HG03521 (cell line): ENCODE measurements around the gene ZBTB38.

Source experiments
- ATAC-seq: cut with Tn5 transposase; IDR thresholded peaks from one replicate; pipeline ENCODE4 v1.9.1; 2021; ENCODE audit warnings: mild to moderate bottlenecking, moderate library complexity; ENCODE audit not compliant: unreplicated experiment

Gene ZBTB38

DNA sequence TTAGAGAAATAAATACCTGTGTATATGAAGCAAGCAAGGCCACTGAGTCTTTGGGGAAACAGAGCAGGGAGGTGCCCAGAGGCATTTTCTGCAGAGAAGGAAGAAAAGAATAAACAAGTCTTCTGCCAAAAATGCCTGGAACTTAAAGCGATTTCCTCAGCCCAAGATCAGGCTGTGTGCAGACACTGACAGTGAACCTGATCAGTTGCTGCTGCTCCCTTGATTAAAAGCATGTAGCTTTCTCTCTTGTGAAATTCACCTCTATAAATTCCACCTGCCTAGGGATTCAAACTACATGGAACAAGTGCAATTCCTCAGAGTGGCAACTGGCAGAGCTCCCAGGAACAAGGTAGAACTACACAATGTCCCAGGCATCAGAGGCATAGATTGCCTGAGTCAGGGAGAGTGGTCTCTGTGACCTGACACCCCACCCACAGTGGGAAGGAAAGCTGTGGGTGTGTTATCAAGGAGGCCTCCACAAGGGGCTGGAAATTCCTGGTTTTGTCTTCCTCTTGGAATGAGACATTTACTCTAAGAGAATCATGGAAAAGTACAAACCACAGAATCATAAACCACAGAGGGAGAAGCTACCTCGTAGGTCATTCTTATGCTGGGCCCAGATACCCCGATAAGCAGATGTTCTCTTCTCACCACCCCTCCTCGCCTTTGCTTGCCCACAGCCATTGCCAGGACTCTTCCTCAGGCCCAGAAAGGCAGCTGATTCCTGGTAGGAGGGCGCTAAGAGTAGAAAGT is 1.8 kb upstream of the ZBTB38 start:
- no peak for ATAC-seq

DNA sequence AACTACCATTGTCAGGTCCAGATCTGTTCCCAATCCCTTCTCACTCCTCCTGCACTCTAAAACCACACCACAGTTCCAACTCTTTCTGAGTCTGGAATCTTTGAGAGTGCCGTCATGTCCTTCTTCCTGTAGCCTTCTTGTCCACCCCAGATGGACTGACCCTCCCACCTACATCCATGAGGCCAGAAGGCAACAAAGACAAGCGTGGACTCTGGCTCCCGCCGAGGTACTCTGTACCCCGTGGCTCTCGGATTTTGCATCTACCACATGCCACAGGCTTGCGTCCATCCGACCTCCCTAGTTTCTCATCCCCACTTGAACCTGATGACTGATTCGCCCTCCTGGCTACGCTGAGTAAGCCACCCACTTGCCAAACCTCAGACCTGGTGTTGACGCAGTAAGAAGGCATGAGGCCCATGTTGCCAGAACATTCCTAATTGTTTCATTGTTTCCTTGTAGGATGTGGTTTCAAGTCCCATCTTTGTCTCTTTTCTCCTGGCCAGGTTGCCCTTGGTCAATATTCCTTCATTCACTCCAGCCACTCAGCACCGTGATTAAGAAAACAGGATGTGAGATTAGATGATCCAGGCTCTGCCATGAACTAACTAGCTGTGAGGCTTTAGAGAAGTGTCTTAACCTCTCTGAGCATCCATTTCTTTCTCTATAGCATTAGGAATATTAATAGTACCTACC is 1.1 kb upstream of the ZBTB38 start:
- ATAC-seq: no peak

DNA sequence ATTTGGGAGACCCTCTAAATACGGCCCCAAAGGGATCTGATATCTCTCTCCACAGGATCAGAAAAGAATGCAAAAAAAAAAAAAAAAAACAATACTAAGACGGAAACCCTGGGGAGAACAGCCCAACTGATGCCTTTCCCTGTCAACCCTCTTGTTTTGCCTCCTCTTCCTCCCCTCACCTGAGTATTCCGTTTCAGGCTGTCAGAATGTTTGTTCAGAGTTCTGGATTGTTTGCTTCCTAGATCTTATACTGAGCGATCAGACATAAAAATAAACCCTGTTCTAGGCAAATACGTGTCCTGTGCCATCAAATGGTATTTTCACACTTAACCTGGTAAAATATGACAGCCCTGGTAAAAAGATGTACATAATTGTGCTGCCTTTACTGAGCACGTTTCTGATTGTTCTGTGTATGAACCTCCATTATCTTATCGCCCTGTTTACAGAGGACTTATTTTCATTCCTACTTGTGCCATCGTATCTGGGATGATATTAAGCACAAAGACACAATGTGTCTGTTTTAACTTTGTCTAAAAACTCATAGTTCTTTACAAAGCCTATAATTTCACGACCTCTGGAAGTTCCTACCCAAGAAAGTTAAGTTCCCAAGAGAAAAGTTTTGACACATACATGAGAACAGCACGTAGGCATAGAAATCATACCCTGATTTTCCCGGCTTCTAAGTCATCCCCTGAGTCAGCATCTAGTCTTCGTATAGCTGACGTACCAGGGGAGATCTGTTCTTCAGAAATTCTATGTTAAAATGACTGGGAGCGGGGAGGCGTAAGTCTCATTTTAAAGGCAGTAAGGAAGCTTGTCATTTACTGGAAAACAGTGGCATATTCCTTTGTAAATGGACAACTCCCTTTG is 856 bp downstream of the ZBTB38 start:
- no peak for ATAC-seq

DNA sequence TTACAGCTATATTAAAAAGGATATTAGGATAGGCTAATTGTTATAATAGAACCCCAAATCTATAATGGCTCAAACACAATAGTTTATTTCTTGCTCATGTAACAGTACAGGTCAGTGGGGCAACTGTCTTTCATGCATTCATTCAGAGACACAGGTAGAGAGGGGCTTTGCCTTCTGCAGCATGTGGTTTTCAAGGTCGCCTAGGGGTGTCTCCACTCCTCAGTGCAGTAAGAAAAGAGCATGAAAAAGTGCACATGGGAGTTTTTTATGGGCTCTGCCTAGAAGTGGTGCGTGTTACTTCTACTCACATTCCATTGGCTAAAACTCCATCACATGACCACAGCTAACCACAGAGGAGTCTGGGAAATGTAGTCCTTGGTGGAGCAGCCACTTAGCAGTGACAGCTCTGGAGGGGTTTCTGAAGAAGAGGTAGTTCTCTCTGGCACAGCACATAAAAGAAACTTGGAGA is 1.8 kb downstream of the ZBTB38 start:
- ATAC-seq: peak; percentile 87

DNA sequence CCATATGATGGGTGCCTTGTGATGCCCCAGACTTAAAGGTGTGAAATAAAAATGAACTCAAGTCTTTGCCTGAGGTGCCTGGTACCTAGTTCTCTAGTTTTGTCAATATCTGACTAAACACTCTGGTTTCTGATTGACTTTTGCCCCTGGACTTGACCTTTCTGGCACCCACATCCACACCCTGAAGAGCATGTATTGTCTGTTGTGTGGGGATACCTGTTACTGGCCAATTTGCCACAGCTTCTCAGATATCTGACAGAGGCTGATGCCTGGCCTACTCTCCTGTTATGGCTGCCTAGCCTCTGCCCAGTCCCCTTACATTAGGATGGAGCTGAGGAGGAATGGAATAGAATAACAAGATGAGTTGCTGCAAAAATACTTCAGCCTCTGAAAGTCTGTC is 3.6 kb downstream of the ZBTB38 start:
- no peak for ATAC-seq

DNA sequence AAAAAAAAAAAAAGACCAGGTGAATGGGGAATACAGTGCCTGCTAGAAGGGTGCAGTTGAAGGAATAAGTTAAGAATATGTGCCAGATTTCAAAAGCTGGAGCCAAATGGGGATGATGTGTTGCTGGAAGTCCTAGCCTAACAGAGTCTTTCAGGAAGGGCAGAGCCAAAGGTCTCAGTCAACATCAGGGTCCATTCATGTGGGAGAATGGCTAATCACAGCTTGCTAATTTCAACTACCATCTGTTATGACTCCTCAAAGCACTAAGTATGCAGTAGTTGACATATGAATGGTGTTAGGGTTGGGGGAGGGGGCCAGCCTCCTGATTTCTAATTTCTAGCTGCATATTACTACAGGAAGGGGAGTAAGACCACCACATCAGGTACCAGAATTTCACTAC is 4.4 kb downstream of the ZBTB38 start:
- no peak for ATAC-seq

DNA sequence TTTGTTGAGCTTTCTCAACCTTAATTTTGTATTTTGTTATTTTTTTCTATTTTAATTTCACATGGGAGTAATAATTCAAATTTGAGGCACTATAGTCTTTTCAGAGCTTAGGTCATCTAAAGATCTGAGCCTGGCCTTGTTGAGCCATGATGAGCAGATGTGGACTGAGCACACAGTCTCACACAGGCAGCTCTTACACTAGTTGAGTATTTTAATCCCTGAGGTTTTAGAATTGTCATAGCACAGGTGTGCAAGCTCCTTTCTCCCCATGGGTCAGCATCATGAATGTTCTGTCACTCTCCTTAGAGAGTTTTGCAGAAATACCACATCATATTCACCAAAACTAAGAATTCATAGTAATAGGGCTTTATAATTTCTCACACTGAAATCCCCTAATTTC is 4.9 kb downstream of the ZBTB38 start:
- no peak for ATAC-seq

DNA sequence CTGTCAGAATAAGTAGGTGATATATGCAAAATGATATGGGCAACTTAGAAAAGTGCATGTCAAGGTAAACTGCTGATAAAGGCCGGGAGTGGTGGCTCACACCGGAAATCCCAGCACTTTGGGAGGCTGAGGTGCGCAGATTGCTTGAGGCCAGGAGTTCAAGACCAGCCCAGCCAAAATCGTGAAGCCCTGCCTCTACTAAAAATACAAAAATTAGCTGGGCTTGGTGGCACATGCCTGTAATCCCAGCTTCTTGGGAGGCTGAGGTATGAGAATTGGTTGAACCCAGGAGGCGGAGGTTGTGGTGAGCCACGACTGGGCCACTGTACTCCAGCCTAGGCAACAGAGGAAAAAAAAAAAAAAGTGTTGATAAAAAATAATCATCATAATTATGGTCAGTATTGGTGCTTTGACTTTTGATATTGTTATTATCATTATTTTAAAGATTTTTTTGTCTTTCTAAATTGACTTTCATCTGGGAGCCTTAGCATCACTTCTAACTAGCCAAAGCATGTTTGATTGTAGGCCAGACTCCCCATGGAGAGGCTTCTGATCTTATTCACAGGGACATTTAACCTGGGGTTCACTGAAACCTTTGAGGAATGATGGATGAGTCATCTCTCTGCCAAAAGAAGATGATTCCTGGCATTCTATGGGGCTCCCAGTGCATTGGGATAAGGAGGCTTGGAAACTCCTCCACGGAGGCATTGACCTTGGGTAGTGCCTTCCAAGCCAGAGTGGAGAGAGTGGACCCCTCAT is 5.6 kb downstream of the ZBTB38 start:
- ATAC-seq: no peak

DNA sequence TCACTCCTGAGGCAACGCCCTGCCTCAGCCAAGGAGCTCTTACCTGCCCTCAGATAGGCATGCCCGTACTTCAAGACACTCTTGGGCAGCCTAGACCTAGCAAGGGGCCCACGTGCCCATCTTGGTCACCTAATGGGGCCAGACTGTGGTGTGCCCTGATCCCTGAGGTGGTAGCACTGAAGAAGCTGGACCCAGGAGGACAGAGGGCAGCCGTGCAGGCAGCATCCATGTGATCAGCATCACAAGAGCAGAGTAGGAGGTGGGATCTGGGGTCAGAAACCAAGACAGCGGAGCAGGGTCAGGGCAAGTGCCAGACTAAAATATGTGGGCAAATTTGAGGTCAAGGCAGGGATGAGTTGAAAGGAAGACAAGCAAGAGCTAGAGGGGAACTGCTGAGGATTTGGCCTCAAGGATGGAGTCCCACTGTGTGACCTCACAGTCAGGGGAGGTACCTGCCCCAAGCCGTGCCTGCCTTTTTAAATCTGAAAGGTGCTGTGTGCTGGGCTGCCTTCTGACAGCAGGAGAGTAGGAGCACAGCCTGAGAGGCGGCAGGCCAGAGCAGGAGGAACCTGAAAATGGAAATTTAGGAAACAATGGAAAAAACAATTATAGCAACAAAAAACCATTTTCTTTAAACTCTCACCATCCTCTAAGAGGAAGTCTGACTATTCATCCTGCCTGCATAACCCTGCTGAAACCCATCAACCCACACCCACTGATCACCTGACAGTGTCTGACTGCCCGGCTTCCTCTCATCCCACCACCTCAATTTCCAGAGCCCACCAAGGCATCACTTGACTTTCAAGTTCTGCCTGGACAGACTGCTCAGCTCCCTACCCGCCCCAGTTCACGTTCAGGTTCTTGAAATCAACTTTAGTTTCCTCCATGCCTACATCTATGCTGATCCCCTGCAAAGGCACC is 7.3 kb downstream of the ZBTB38 start:
- no peak for ATAC-seq

DNA sequence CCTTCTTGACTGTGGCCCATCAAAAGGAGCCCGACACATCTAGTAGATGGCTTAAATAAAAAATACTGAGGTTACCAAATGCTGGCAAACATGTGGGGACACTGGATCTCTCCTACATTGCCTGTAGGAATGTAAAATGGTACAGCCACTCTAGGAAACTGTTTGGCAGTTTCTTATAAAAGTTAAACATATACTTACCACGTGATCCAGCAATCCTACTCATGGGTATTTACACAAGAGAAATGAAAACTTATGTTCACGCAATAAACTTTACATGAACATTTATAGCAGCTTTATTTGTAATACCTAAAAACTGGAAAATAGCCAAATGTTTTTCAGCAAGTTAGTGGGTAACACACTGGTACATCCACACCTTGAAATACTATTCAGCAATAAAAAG is 9.1 kb downstream of the ZBTB38 start:
- no peak for ATAC-seq

DNA sequence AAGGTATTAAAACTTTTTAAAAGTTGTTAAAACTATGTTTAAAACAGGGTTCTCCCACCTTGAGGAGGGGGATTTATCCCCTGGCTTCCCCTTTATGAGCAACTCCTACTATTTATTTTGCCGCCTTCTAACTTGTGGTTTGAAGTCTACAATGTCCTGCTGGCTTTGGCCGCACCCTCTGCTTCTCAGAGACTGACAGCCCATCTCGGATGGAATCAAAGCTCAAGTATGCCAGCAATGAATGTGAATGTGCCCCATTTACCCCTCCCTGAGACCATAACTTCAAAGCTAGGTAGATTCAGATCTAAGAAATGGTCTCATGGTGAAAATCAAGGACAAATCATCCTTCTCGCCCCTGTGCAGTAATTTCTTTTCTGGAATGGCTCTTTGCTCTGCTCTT is 10.3 kb downstream of the ZBTB38 start:
- no peak for ATAC-seq

DNA sequence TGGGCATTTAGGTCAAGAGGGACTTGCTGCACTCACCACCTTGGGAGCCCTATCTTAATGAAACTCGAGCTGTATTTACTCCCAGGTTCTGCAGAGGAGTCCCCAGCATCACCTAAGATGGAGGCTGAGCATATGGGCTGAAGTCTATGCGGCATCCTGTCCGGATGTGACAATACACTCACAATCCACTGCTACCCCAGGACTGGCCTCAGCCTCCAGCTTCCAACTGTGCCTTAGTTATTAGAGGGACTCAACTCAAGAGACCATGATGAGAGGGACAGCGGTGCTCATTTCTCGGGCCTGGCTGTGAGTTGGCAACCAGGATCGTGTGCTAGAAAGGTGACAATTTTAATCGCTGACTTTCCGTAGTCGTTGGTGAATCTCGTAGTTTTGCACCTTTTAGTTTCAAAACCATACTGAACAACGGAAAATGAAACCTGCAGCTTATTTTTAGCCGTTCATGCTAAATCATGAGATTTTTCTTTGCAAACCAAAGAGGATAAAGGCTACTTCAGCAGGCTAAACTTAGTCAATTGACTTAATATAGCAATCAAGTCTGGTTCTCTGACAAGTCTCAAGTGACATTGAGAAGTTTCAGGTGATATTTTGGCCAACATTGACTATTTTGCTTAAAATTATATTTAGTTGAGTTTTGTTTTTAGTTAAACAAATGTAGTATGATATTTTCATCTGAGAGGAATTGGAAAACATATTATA is 11.1 kb downstream of the ZBTB38 start:
- ATAC-seq: peak; percentile 44

DNA sequence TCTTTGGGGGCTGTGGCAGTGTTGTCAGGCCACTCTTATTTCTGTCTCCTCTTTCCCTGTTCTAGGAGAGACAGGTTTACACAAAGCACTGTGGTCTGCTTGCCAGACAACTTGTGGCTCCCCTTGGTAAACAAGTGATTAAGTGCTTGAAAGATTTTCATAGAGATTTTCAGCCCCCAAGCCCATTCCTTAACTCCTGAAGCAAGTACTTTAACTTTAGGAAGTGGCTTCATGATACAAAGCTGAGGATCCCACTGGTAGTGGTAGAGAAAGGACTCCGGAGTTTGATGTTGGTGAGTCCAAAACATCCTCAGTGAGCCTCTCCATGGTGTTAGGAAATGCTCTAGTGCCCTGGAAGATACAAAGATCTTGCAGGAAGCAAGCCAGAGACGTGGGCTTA is 12.0 kb downstream of the ZBTB38 start:
- no peak for ATAC-seq

DNA sequence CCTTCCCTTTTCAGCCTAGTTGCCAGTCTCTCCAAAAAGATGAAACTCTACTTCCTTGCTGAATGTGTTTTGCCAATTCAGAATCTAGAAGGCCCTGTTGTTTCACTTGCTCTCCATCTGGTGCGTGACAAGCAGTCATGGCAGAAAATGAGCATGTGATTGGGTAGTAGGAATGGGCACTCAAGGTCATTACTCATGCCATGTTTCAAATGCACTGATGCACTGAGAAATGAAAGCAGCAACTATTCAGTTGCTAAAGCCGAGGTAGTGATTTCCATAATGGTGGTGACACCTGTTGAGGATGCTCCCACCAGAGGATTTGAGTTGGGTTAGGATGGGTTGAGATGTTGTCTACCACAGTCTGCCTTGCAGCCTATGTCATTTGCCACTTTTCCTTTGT is 12.7 kb downstream of the ZBTB38 start:
- peak; percentile 36 for ATAC-seq

DNA sequence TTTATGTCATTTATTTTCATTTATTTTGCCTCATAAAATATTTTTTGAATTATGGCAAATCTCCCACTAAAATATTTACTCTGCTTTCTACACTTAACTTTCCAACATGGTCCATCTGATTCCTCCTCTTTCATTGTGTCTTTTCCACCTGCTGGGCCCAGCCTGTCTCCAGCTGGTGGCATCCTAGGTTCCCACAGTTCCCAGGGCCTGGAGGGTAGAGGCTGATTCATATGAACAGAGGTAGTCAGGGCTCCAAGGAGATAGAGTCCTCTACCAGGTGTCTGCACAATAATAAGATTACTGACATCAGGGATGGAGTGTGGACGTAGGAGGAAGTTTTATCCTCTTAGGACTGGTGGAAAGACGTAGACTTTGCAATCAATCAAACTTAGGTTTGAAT is 14.3 kb downstream of the ZBTB38 start:
- no peak for ATAC-seq

DNA sequence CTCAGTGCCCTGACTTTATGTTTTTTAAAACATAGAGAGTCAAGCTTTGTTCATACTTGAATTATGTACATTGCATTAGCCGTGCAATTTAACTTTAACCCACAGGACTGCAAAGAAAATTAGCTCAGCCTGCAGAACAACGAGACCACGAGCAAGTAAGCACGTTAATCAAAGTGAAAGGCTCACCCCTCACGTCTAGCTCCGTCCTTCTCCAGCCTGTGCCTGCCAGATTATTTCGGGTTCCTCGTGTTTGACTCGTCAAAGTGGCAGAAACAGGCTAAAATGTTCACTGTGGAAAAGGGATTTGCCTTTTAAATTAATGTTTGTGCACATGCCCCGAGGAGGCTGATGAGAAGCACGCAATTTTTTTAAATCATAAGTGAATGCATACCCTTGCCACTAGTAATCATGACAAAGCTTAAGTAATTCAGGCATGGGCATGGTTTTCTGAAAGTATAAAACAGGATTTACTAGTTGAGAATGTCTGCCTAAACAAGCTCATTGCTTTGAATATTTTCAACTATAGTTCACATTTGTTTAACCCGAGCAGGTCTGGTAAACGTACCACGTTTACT is 15.3 kb downstream of the ZBTB38 start:
- no peak for ATAC-seq

DNA sequence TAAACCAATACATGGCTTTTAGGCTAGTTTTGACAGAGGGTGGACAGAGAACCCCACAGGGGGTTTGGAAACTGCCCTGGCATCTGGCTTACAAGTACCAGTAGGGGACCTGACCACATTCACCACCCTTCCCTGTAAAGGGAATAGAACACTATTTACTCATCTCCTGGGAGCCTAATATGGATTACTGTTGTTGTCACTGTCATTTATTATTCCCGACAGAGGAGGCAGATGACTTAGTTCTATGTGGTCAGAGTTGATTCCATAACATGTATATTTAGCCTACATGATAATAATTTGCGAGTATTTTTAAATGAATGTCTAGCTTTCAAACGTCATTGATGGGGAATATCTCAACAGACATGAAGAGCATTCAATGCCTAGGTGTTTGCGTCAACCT is 15.9 kb downstream of the ZBTB38 start:
- no peak for ATAC-seq

DNA sequence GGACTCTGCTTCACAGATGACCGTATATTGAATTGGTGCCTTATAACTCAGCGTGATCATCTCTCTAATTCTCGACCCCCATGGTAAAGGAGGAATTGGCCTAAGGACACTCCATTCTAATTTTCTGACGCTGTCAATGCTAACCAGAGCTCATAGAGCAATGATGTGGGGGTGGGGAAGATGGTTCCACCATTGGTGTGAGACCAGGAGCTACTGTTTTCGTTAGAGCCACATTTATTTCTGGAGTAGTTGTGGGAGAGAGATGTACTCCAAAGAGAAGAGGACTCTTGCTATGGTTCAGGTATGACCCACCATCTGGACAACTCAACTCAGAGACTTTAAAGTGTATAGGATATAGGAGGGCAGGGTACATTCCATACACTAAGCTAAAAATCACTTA is 16.3 kb downstream of the ZBTB38 start:
- ATAC-seq: no peak
